AG20443 (cell line): ENCODE results near the gene NCOR1.

ENCODE experiments used
- DNase-seq: peaks from one replicate; pipeline ENCODE4 v3.0.0; 2012; ENCODE audit warnings: low spot score, mixed read lengths

NCOR1 gene

DNA sequence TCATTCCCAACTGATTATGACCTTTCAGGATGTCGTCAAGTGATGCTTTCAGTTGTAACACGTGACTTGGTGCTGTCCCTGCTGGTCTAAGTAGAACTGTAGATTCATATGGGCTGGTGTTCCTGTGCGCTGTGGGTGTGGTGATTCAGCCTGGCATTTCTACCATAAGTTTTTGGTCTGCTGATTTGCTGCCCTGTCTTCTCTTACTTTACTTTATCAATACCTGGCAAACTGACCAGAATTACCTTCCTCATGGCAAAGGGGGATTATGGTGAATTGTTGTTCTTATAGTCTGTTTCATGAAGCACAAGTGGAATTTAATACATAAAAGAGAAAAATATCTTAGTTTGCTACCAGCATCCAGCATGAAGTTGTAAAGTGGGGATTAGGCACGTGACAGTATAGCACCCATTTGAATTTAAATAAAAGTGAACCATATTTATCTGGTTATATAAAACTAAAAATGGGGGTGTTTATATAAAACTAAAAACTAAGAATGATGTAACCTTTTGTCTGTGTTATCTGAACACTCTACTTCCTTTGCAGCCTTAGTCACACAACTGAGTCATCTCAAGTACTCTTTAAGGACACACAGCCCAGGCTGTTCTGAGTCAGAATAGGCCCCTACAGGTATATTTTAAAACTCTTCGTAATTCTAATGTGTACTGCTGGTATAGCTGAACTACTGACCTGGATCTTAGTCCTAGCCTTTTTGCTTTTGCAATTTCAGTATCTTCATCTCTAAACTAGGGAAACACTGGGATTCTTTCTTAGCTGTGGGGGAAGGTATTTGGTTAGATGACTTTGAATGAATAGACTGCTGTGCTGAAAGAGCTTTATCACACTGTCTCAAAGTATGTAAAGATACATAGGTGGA is 187.4 kb downstream of the NCOR1 start:
- DNase-seq, result peak; percentile 85

DNA sequence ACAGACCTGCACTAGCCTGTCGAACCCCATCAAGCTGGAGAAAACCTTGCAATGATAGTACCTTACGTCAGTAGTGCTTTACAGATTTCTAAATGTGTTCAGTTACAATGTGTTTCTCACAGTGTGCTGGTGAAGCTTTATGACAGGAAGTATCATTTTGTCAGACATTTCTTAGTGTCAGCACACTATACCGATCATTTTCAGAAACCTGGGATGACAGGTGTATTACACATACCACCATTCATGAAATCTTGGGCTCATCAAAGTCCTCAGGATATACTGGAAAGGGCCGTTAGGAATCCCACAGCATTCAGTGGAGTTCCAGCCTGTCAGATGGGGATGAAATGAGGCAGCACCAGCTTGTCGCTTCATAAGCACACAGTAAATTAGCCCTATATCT is 188.4 kb downstream of the NCOR1 start:
- no peak for DNase-seq

DNA sequence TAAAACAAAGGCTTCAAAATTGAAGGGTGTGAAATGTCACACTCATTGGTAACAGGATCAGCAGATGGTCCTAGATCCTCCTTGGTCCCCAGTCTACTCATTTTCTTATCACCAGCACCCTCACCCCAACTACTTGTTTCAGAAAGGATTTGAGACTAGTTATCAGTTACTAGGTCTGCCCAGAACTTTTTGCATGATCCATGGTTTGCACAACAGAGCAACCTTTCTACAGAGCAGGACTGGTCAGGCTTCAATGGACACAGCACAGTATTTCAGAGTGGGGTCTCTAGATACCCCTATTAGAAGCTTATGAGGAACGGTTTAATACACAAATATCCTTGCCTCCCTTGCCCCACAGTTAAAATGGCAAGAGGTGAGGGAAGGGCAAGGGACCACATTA is 190.1 kb downstream of the NCOR1 start:
- DNase-seq, result no peak

DNA sequence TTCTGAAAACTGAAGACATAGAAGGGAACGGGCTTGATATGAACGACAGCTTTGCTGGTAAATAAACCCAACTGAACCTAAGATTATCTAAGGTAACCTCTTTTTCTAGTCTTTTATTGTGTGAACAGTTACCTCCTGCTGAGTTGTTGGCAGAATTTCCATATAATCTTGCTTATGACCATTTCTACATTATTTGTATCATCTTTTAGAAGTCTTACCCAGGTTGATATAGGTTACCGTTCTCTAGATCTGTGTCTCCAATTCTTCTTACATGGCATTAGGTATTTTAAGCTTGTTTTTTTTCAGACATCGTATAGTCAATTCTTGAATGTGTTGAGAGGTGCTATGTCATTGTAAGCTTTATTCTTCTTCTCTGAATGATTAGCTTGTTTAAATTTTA is 191.5 kb downstream of the NCOR1 start:
- DNase-seq, result no peak

DNA sequence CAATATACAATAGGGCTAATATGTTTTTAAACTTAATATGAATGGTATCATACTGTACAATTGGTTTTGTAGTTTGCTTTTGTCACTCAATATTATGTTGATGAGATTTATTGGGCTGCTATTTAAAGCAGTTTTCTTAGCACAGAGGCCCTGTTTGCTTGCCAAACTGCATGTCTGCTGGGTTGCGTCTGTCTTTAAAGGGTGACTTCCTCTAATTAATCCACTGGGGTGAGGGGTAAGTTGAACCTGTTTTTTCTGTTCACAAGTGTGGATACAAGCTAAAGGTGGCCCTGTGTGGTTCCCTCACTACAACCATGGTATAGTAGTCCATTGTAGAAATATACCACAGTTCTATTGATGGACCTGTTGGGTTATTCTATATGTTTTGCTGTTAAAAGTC is 196.0 kb downstream of the NCOR1 start:
- DNase-seq, result no peak

DNA sequence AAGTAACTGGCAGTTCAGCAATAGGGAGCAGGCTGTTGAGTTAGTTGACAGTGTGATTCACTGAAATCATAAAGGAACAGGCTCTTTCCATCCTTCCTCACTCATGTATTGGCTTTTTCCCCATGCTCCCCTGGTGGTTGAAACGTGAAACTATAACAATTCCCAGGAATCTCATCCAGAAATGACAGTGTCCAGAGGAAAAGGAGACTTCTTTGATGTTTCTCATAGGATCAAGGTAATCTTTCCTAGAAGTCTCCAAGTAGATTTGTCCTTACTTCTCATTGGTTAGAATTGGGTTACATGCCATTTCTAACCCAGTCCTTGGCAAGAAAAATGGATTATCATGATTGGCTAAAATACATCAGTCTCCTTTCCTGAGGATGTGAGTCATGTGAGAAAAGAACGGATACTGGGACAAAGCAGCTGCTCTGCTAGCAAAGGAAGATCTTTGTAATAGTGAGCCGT is 201.4 kb downstream of the NCOR1 start:
- DNase-seq, result peak; percentile 52

DNA sequence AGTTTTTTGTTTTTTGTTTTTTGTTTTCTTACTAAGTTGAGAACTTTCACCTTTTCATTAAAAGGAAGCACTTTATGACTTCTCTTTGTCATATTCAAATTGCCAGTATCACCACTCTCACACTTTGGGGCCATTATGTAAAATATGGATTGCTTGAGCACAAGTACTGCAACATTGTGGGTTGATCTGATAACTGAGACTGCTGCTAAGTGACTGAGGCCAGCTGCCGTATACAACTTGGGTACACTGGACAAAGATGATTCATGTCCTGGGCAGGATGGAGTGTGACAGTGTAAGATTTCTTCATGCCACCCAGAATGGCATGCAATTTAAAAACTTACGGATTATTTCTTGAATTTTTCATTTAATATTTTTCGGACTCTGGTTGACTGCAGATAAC is 207.9 kb downstream of the NCOR1 start:
- DNase-seq, result no peak

DNA sequence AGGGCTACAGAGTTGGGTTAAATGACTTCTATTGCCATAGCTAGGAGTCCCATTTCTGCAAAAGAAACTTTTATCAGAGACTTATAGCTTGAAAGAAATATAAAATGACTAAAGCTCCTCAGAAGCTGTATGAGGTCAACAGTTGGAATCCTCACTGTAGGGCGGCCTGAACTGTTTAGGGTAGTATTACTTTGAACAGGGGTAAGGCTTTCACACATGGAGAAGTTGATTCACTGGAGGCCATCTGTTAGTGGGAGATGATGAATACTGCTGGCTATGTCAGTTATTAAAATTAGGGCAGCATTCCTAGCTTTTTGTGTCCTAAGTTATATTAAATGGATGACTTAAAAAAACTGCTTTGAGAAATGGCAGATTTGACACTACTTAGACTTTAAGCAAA is 209.7 kb downstream of the NCOR1 start:
- no peak for DNase-seq

DNA sequence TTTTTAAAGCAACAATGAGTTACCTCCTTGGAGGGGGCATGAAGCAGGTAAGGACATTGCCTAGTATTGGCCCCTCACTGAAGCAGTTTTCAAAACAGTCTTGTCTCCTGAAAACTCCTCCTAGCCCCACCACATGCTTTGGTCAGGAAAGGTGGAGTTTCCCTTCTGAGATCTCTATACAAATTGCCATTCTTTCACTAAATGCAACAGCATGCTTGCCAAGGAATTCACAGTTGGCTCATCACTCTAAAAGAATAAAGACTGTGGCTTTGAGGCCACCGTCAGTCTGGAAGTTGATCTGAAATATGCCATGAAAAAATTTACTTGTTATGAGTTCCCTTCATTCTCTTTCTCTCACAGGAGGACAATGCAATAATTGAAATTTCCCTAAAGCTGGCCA is 211.5 kb downstream of the NCOR1 start:
- no peak for DNase-seq

DNA sequence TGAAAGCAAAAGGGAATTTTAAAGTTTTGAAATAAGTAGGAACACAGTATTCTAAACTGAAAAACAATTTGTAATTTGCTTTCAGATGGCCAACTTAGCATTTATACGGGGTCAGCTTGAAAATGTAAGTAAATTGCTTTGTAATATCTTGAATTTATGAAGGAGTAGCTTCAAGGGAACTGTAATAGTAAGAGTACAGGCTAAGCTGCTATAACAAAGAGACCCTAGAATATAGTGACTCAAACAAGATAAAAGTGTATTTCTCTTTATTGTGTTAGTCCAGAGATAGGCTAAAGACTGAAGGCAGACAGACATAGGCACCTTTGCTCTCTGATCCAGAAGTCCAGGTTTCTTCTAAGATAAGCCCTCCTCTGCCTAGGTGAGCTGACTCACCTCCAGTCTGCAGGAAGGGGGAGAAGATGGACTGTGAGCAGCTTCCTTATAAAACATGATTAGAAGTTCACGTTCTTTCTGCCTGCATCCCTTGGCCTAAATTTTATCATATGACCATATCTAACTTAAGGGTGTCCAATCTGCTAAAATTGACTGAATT is 212.6 kb downstream of the NCOR1 start:
- no peak for DNase-seq

DNA sequence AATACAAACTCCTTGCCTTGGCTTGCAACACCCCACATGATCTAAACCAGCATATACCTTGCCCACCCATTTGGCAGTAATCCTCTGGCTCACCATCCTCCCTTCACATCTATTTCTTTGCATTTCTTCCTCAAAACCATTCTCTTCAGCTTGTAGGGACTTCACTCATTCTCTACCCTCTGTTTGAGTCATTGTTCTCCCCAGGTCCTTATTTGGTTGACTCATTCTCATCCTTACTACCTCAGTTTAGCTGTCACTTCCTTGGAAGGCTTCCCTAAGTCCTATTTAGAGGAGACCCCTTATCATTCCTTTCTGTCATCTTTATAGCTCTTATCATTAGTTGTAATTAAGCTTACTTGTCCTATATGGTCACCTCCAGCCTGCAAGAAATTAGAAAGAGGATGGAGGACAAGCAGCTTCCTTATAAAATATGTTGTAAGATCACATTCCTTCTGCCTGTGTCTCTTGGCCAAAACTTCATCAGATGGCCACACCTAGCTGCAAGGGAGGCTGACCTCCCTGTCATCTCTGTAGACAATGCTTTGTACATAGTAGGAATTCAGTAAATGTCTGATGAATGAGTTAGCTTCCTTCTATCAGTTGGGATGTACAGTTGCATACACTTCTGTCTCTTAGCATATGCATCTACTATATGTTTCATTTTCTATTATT is 214.0 kb downstream of the NCOR1 start:
- no peak for DNase-seq

DNA sequence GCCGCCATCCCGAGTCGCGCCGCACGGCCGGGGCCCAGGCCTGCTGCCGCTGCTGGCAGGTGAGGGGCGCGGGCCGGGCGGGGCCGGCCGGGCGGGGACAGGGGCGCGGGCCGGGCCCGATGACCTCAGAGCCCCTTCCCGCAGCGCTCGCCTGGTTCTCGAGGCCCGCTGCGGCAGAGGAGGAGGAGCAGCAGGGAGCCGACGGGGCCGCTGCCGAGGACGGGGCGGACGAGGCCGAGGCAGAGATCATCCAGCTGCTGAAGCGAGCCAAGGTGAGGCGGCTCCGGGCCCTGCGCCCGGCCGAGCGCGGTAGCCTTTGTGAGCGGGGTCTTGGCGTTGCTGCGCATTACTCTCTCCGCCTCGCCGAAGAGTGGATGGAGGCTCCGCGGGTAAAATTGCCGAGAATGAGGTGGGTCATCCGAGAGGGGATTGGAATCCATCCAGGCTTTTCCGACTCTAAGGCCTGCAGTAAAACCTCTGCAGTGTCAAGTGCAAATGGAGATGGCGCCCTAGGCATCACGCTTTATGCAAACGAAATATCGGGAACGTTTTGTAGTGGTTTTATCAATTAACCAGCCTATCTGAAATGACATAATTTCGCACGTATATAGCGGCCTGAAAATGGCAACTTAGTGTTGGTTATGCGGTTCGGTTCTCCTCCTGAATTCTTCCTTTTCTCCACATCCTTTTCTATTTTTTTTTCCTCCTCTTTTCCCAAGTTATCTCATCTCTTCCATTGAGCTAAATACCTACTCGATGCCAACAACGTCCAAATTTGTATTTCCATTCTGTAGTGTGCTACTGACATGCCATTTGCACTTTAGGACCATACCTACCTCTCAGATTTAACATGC is 215.1 kb downstream of the NCOR1 start:
- peak; percentile 75 for DNase-seq

DNA sequence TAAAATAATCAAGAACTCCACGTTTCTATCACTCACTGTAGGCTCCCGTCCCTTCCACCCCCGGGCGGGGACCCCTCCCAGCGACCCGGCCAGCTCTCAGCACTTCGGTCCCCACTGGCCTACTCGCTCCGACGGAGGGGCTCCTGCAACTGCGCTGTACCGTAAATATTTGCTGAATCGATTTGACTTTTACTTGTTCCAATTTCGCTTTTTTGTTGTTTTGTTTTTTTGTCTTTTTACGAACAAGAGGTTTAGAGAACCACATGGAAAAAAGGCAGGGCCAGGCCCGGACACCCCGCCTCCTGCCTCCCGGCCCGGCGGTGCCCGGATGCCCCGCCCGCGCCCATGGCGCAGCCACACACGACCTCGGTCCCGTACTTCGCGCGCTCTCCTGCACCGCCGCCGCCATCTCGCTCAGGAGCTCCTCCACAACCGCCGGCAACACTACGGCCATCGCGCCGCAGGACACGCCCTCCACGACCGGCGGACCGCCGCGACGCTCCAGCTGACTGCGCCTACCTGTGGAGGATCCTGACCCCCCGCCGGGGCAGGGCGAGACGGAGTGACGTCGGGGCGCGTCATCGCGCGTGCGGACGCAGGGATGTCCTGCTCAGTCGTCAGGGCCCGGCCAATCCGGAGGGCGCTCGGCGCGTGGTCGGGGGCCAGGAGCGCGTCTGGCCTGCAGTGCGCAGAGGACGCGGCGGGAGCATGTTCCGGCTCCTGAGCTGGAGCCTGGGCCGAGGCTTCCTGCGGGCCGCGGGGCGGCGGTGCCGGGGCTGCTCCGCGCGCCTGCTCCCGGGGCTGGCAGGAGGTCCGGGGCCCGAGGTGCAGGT is 216.0 kb downstream of the NCOR1 start, which contains the start of the genes TTC19 and ZSWIM7:
TSS of gene TTC19 (plus strand) at position 684 of the 833 bp plus-strand sequence. CDS start at position 709, 25 bp downstream.
TSS of gene ZSWIM7 (minus strand) at position 564 of the 833 bp plus-strand sequence. CDS start at position 454, 110 bp downstream.
- DNase-seq, result peak; percentile 98

DNA sequence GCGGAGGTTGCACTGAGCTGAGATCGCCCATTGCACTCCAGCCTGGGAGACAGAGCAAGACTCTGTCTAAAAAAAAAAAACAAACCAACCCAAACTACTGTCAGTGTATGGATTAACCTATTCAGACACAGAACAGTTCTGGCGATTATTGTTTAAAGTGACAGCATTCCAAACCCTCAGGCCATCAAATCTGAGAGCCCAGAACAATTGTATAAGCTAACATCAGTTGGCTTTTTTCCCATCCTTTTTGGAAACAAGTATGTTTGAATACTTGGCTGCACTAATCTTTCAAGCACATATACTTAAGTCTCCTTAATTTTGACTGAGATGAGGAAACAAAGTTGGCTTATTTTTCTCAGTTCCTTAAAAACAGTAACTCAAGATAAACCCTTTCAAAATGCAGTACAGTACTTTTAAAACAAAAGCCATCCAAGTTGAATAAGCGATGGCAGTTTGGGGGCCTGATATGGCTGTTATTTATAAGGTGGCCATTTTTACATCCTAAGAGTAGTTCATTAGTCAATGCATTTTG is 217.2 kb downstream of the NCOR1 start:
- no peak for DNase-seq

DNA sequence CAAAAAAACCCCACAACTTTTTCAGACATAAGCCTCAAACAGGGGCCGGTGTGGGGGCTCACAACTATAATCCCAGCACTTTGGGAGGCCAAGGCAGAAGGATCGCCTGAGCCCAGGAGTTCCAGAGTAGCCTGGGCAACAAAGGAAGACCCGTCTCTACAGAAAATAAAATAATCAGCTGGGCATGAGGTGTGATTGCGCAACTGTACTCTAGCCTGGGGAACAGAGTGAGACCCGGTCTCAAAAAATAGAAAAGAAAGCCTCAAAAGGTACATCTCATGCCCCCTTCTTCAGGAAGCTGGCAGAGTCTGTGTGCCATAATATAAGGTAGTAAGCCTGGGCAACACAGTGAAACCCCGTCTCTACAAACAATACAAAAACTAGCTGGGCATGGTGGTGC is 219.0 kb downstream of the NCOR1 start:
- DNase-seq, result no peak

DNA sequence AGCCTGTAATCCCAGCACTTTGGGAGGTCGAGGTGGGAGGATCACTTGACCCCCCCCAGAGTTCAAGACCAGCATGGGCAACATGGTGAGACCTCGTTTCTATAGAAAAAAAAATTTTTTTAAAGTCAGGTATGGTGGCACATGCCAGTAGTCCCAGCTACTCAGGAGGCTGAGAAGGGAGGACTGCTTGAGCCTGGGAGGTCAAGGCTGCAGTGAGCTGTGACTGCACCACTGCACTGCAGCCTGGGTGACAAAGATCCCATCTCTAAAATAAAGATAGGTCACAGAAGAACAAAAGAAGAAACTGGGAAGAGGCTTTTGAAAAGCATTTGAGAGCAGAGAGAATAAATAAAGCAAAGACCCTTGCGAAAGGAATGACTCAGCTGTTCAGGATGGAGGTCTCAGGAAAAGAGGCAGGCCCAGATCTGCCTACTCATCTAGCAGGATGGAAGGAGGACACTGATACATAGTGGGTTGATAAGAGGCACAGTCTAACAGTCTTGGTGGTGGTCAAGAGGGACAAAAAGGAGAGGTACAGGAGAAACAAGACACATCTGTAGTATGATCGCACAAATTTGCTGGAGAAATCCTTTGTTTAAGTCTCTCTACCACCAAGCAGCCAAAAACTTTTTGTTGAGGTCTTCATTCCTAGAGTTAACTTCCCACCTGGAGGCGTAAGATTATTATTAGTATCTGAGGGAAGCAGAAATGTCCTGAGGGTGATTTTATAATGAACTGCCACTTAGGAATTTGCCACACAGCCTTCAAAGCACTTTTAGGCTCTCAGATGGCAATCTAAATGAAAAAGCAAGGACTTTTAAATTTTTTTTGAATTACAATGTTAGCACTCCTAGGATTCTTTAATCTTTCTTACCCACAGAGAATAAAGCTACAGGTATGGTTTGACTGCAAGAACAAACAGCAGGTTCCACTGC is 233.4 kb downstream of the NCOR1 start:
- DNase-seq, result no peak

DNA sequence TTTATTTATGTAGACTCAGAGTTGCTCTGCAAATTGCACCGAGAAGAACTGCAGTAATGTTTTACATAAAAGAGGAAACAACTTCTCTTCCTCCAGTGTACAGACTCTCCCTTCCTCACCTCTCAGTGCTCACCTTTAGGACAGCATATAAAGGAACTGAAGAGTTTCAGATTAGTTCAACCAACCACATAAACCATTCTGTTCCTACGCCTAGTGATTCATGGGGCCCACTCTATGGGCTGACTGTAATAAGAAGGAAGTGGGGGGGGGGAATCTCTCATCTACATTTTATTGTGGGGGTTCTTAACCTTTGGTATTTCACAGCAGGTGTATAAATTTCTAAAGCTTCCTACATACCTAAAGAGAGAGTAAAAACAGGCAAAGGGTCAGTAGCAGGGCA is 234.1 kb downstream of the NCOR1 start:
- DNase-seq, result no peak
